AG04449 (cell line): ENCODE measurements around the gene LUC7L2.

ENCODE experiments used
- CTCF ChIA-PET: fragments of 350-600 bp; formaldehyde crosslinking; extraction: SDS; loops from one replicate; lab custom pipeline; 2021; ENCODE audit warnings: antibody characterized with exemption; lab: Yijun Ruan, JAX
- POLR2A ChIA-PET: fragments of 400-600, 350-600 bp; formaldehyde crosslinking; extraction: SDS; loops from one replicate; lab custom pipeline; 2020; ENCODE audit warnings: antibody characterized with exemption, inconsistent platforms; lab: Yijun Ruan, JAX
- DNase-seq: peaks from one replicate; pipeline ENCODE4 v3.0.0-alpha.2; 2010; ENCODE audit warnings: low read depth, low spot score
- H3K4me3 ChIP-seq: 2 replicates; pipeline ENCODE4 v1.5.1; 2011; ENCODE audit warnings: low read depth, mild to moderate bottlenecking, control low read depth, low read length
- TF ChIP-seq, protein P1 (sequence below): IDR thresholded peaks from one replicate; pipeline ENCODE4 v1.5.1; 2011; ENCODE audit warnings: mild to moderate bottlenecking, moderate library complexity, low read length, control low read depth, inconsistent platforms; ENCODE audit not compliant: insufficient read depth; ENCODE audit errors: missing control alignments

LUC7L2 gene

GRCh38 chr7:139340037-139340807 lies 19.5 kb upstream of the LUC7L2 start:
- ChIA-PET CTCF (interaction anchor here (0.7 to 3.0 kb wide), 10 partner anchors 10 to 228 kb away, joined by 3 to 16 read pairs (median 3); no protein-coding TSS in a partner anchor), POLR2A (interaction anchor here (0.6 to 1.1 kb wide), 2 partner anchors 17 to 20 kb away, joined by 4 to 6 read pairs; partner anchors contain the start of gene LUC7L2)
- TF ChIP-seq, protein P1, sequence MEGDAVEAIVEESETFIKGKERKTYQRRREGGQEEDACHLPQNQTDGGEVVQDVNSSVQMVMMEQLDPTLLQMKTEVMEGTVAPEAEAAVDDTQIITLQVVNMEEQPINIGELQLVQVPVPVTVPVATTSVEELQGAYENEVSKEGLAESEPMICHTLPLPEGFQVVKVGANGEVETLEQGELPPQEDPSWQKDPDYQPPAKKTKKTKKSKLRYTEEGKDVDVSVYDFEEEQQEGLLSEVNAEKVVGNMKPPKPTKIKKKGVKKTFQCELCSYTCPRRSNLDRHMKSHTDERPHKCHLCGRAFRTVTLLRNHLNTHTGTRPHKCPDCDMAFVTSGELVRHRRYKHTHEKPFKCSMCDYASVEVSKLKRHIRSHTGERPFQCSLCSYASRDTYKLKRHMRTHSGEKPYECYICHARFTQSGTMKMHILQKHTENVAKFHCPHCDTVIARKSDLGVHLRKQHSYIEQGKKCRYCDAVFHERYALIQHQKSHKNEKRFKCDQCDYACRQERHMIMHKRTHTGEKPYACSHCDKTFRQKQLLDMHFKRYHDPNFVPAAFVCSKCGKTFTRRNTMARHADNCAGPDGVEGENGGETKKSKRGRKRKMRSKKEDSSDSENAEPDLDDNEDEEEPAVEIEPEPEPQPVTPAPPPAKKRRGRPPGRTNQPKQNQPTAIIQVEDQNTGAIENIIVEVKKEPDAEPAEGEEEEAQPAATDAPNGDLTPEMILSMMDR, result peak; percentile 79
- DNase-seq, result peak; percentile 95
- peak overlapping the region; percentile 97 for H3K4me3 ChIP-seq

GRCh38 chr7:139340808-139341057 lies 19.0 kb upstream of the LUC7L2 start:
- ChIA-PET POLR2A (interaction anchor here (1.1 kb wide), 1 partner anchor 19 kb away, joined by 6 read pairs; the partner anchor contains the start of gene LUC7L2), CTCF (interaction anchor here (1.0 to 1.6 kb wide), 4 partner anchors 28 to 173 kb away, joined by 3 read pairs; no protein-coding TSS in a partner anchor)
- DNase-seq, result no peak
- H3K4me3 ChIP-seq, result peak overlapping the region; percentile 97
- TF ChIP-seq, protein P1, result no peak

- ChIA-PET CTCF (interaction anchor here (1.3 kb wide), 1 partner anchor 104 kb away, joined by 3 read pairs; no protein-coding TSS in a partner anchor), POLR2A (no interaction called here)
- TF ChIP-seq, protein P1, result peak; percentile 43
- DNase-seq, result peak; percentile 63
- peak within 1 kb of the TSS; percentile 97 for H3K4me3 ChIP-seq
Measured at GRCh38 chr7:139341058-139341775, 18.5 kb upstream of the LUC7L2 start, which contains the start of gene FMC1. TSS of gene FMC1 (plus strand) at chr7:139341337. CDS start at chr7:139341385, 48 bp downstream.

DNA sequence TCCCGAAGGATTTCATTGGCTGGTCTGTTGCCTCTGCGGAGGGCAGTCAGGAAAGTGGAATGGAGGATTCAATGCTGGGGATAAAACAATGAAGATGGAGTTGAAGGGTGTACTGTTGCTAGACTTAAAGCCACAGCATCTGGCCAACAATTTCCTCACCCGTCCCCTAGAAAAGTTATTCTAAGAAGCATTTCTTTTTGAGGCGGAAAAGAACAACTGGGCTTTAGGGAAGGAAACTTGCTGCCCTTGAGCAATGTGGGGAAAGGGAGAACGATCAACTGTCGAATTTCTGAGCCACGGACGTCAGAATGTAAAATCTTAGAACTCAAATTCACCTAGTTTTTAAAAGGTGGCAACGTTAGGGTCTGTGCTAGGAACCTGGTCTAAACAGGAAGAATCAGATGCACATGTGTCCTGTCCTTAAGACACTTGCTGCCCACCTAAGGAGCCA lies 17.9 kb upstream of the LUC7L2 start:
- ChIA-PET CTCF (no interaction called here), POLR2A (no interaction called here)
- TF ChIP-seq, protein P1, result no peak
- peak overlapping the region; percentile 97 for H3K4me3 ChIP-seq
- DNase-seq, result peak; percentile 47

DNA sequence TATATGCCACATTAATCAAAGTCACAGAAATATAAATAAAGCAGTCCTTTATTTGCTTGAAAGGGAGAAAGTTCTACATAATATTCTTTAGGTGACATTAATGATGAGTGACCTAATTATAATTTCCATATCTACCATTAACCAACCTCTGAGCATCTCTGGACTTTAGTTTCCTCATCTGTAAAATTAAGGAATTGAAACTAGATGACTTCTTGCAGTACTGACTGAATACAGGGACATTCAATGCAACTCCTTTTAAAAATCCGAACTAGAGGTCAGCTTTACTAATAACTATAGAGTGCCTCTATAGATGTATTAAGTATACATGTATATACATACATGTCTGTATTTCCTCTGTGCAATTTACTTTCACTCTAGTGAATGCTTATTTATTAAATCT lies 14.7 kb upstream of the LUC7L2 start:
- ChIA-PET POLR2A (no interaction called here), CTCF (interaction anchor here (0.6 kb wide), 1 partner anchor 9 kb away, joined by 4 read pairs; no protein-coding TSS in a partner anchor)
- TF ChIP-seq, protein P1, result no peak
- no peak overlapping the region for H3K4me3 ChIP-seq
- DNase-seq, result no peak

GRCh38 chr7:139351027-139351426 lies 8.7 kb upstream of the LUC7L2 start:
- POLR2A ChIA-PET, result no interaction called here
- CTCF ChIA-PET, result no interaction called here
- TF ChIP-seq, protein P1, result no peak
- DNase-seq, result no peak
- H3K4me3 ChIP-seq, result no peak overlapping the region
